Measurements from ENCODE around the gene GRID2. TPM values are rescaled to one million over a fixed set of nuclear protein-coding genes. Genes with fewer than 3 reads are reported as not detected.
A peak's percentile ranks its signal among the peaks of the same experiment; 100 is the strongest.

Gene GRID2
- total RNA-seq, 2 donors from 2014 or later = 27.3 to 40.4 TPM

DNA sequence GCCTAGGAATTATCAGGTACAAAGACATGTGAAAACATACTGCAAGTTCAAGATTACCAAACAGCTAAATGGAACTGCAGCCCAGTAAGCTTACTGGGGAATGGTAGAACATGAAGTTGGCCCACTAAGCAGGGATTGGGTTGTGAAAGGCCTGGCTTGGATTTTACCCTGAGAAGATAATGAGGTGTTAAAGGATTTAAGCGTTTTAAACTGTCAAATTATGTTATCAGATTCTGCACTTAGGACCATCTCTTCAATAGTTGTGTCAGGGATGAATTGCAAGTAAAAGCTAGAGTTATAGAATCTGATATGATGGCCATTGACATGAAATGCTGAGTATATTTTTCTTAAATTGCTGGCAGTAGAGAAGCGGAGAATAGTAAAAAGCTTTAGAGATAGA, 225.7 kb downstream of the GRID2 start:
- Mint-ChIP-seq H3K27me3 (ENCODE audit: insufficient read depth) (no peaks in the 10 kb centered on the region), H3K4me1 (peaks cover 17% of the 10 kb centered on the region), H3K27ac (peak overlapping the region; percentile 8), H3K36me3 (ENCODE audit: low read depth) (peaks cover 8% of the 10 kb centered on the region), H3K9me3 (no peaks in the 10 kb centered on the region), H3K4me3 (no peak overlapping the region)
- Histone ChIP-seq H3K36me3 (ENCODE audit: control insufficient read depth, insufficient read depth, low read length) (no peaks in the 10 kb centered on the region), H3K9ac (ENCODE audit: extremely low read depth, low read length, poor library complexity, severe bottlenecking) (no peak overlapping the region), H3K27me3 (ENCODE audit: control insufficient read depth, insufficient read depth, low read length, poor library complexity, severe bottlenecking) (no peaks in the 10 kb centered on the region), H3K9me3 (ENCODE audit: control insufficient read depth, low read length) (no peaks in the 10 kb centered on the region), H3K4me1 (ENCODE audit: control insufficient read depth, insufficient read depth, low read length) (peaks cover 3% of the 10 kb centered on the region), H3K4me3 (ENCODE audit: low read length) (no peak overlapping the region), H3K27ac (ENCODE audit: low read depth, low read length) (no peak overlapping the region)
- no peak for DNase-seq
- 79 to 94% methylated on average over 2 of the region's 2 CpGs for WGBS, 2 experiments (ENCODE audit: insufficient coverage in 1 of 2, insufficient read length in 1 of 2)
- TF ChIP-seq CTCF (conservative IDR thresholded peaks at IDR 0.05) = no peak

GRCh38 chr4:92535599-92535998, 231.8 kb downstream of the GRID2 start:
- peaks cover 11% of the 10 kb centered on the region for H3K9me3 Mint-ChIP-seq
- H3K4me3 ChIP-seq (ENCODE audit: low read length) = no peak overlapping the region

GRCh38 chr4:92551616-92552015, 247.8 kb downstream of the GRID2 start:
- Mint-ChIP-seq H3K27ac (no peak overlapping the region), H3K4me1 (peaks cover 8% of the 10 kb centered on the region), H3K36me3 (ENCODE audit: low read depth) (no peaks in the 10 kb centered on the region), H3K27me3 (ENCODE audit: insufficient read depth) (no peaks in the 10 kb centered on the region), H3K9me3 (no peaks in the 10 kb centered on the region), H3K4me3 (no peak overlapping the region)
- no peaks in the 10 kb centered on the region for H3K36me3 ChIP-seq (ENCODE audit: control insufficient read depth, insufficient read depth, low read length)
- no peak for TF ChIP-seq CTCF (conservative IDR thresholded peaks at IDR 0.05)
- H3K9me3 ChIP-seq (ENCODE audit: control insufficient read depth, low read length) = no peaks in the 10 kb centered on the region
- no peak for DNase-seq
- no peak overlapping the region for H3K27ac ChIP-seq (ENCODE audit: low read depth, low read length)
- no CpG with 5 or more reads among the region's 1 CpG for WGBS, 2 experiments (ENCODE audit: insufficient coverage in 1 of 2, insufficient read length in 1 of 2)
- no peaks in the 10 kb centered on the region for H3K27me3 ChIP-seq (ENCODE audit: control insufficient read depth, insufficient read depth, low read length, poor library complexity, severe bottlenecking)
- no peak overlapping the region for H3K4me3 ChIP-seq (ENCODE audit: low read length)
- no peaks in the 10 kb centered on the region for H3K4me1 ChIP-seq (ENCODE audit: control insufficient read depth, insufficient read depth, low read length)
- H3K9ac ChIP-seq (ENCODE audit: extremely low read depth, low read length, poor library complexity, severe bottlenecking) = no peak overlapping the region

More at GRCh38 chr4:92535599-92535998, 231.8 kb downstream of the GRID2 start:
- Histone ChIP-seq H3K36me3 (ENCODE audit: control insufficient read depth, insufficient read depth, low read length) (no peaks in the 10 kb centered on the region), H3K9ac (ENCODE audit: extremely low read depth, low read length, poor library complexity, severe bottlenecking) (no peak overlapping the region), H3K27ac (ENCODE audit: low read depth, low read length) (no peak overlapping the region), H3K27me3 (ENCODE audit: control insufficient read depth, insufficient read depth, low read length, poor library complexity, severe bottlenecking) (no peaks in the 10 kb centered on the region), H3K4me1 (ENCODE audit: control insufficient read depth, insufficient read depth, low read length) (no peaks in the 10 kb centered on the region), H3K9me3 (ENCODE audit: control insufficient read depth, low read length) (peaks cover 17% of the 10 kb centered on the region)
- peaks cover 32% of the 10 kb centered on the region for H3K36me3 Mint-ChIP-seq (ENCODE audit: low read depth)
- WGBS, 2 experiments (ENCODE audit: insufficient coverage in 1 of 2, insufficient read length in 1 of 2) = 88 to 98% methylated on average over 6 to 12 of the region's 12 CpGs
- H3K27me3 Mint-ChIP-seq (ENCODE audit: insufficient read depth) = no peaks in the 10 kb centered on the region
- DNase-seq = no peak
- no peak overlapping the region for H3K27ac Mint-ChIP-seq
- no peak overlapping the region for H3K4me3 Mint-ChIP-seq
- no peak for TF ChIP-seq CTCF (conservative IDR thresholded peaks at IDR 0.05)
- no peaks in the 10 kb centered on the region for H3K4me1 Mint-ChIP-seq
